Keratinocyte (primary cell): ENCODE measurements around the gene ARHGAP45. TPM values are rescaled to one million over a fixed set of nuclear protein-coding genes. Genes with fewer than 3 reads are reported as not detected.
A peak's percentile ranks its signal among the peaks of the same experiment; 100 is the strongest.

Experiments used
- DNase-seq: peaks from one replicate; pipeline ENCODE4 v3.0.0-alpha.2; 2011; ENCODE audit warnings: low read depth, missing footprints, low spot score
- FAIRE-seq: peaks from 2 replicates; lab custom pipeline; 2011; peaks lifted over from hg19 to GRCh38; lab: Jason Lieb, UNC
- H2AFZ ChIP-seq: 2 replicates; pipeline ENCODE4 v1.6.0; 2012; ENCODE audit warnings: low read length, control low read depth, inconsistent platforms; ENCODE audit not compliant: control insufficient read depth
- H3K27ac ChIP-seq: 2 replicates; pipeline ENCODE4 v1.5.1; 2011; ENCODE audit warnings: low read length; ENCODE audit not compliant: control insufficient read depth, insufficient read depth
- H3K27me3 ChIP-seq: 3 replicates; pipeline ENCODE4 v1.6.0; 2011; ENCODE audit warnings: low read length; ENCODE audit not compliant: control insufficient read depth, insufficient read depth; ENCODE audit errors: extremely low read depth
- H3K36me3 ChIP-seq, 2 experiments: 2 replicates in 1 of 2; 3 replicates in 1 of 2; pipeline ENCODE4 v1.5.1; 2011; ENCODE audit warnings: low read length in 2 of 2, mild to moderate bottlenecking in 1 of 2; ENCODE audit not compliant: control insufficient read depth in 2 of 2, insufficient read depth in 2 of 2; ENCODE audit errors: extremely low read depth in 1 of 2
- H3K4me1 ChIP-seq: 3 replicates; pipeline ENCODE4 v1.5.1; 2011; ENCODE audit warnings: low read length; ENCODE audit not compliant: control insufficient read depth, insufficient read depth; ENCODE audit errors: extremely low read depth
- H3K4me2 ChIP-seq: 3 replicates; pipeline ENCODE4 v1.6.0; 2011; ENCODE audit warnings: low read depth, low read length; ENCODE audit not compliant: control insufficient read depth, insufficient read depth; ENCODE audit errors: extremely low read depth
- H3K4me3 ChIP-seq, 3 experiments: fragments of 200-600 bp in 1 of 3; sonication (generic) in 1 of 3; 2 replicates in 2 of 3; 3 replicates in 1 of 3; pipeline ENCODE4 v1.5.1; 2011 to 2016; ENCODE audit warnings: low read length in 3 of 3, mild to moderate bottlenecking in 3 of 3, control low read depth in 2 of 3, inconsistent platforms in 1 of 3, low read depth in 1 of 3, mixed read lengths in 1 of 3, mixed run types in 1 of 3, moderate library complexity in 1 of 3; ENCODE audit not compliant: control insufficient read depth in 2 of 3, insufficient read depth in 2 of 3; ENCODE audit errors: extremely low read depth in 1 of 3
- H3K79me2 ChIP-seq: 2 replicates; pipeline ENCODE4 v1.6.0; 2012; ENCODE audit warnings: low read length; ENCODE audit not compliant: control insufficient read depth, insufficient read depth
- H3K9ac ChIP-seq: 3 replicates; pipeline ENCODE4 v1.6.0; 2011; ENCODE audit warnings: low read length; ENCODE audit not compliant: control insufficient read depth, insufficient read depth; ENCODE audit errors: extremely low read depth
- H3K9me1 ChIP-seq: 3 replicates; pipeline ENCODE4 v1.6.0; 2011; ENCODE audit warnings: low read length; ENCODE audit not compliant: control insufficient read depth, insufficient read depth; ENCODE audit errors: extremely low read depth
- H3K9me3 ChIP-seq: 2 replicates; pipeline ENCODE4 v1.5.1; 2012; ENCODE audit warnings: low read depth, low read length; ENCODE audit not compliant: control insufficient read depth
- H4K20me1 ChIP-seq: 3 replicates; pipeline ENCODE4 v1.6.0; 2011; ENCODE audit warnings: low read length; ENCODE audit not compliant: control insufficient read depth, insufficient read depth; ENCODE audit errors: extremely low read depth
- EZH2 ChIP-seq: IDR thresholded peaks from one replicate; pipeline ENCODE4 v1.6.1; 2012; ENCODE audit warnings: inconsistent platforms, mild to moderate bottlenecking, low read length, moderate library complexity
- dilution Hi-C: fragments of 300-500 bp; cut with MboI; formaldehyde crosslinking; loops from one replicate; pipeline ENCODE4 v1.7.0; 2020; ENCODE audit warnings: low sequenced_read_pairs; ENCODE audit not compliant: extremely low pct_ligation_motif_present
- polyA plus RNA-seq, 5 experiments: library from polyadenylated mRNA; depleted of rRNA in 3 of 5; stranded (reverse) in 3 of 5; stranded (forward) in 1 of 5; unstranded in 1 of 5; fragments of >200 nt; gene quantifications; 1 replicate in 1 of 5; 2 replicates in 3 of 5; 3 replicates in 1 of 5; pipeline versions ENCODE4 v1.2.1 to v1.2.3, GENCODE V29; 2011 to 2012; ENCODE audit warnings: missing spikeins in 2 of 5, low read depth in 1 of 5, low replicate concordance in 1 of 5
- TF ChIP-seq, protein P1 (sequence below), 3 experiments: IDR thresholded peaks in 1 of 3; conservative IDR thresholded peaks in 1 of 3; optimal IDR thresholded peaks in 1 of 3; 2 replicates in 2 of 3; 3 replicates in 1 of 3; pipeline versions ENCODE3 to v1.5.1; 2011; ENCODE audit warnings: low read length in 3 of 3, mild to moderate bottlenecking in 3 of 3, moderate library complexity in 2 of 3, control low read depth in 1 of 3, inconsistent platforms in 1 of 3; ENCODE audit not compliant: insufficient read depth in 2 of 3; ENCODE audit errors: extremely low read depth in 1 of 3

ARHGAP45 gene
- polyA plus RNA-seq, 1 donor (not counting 4 experiments of a cell fraction or from before 2014, with no cell fraction given): 0.56 TPM

DNA sequence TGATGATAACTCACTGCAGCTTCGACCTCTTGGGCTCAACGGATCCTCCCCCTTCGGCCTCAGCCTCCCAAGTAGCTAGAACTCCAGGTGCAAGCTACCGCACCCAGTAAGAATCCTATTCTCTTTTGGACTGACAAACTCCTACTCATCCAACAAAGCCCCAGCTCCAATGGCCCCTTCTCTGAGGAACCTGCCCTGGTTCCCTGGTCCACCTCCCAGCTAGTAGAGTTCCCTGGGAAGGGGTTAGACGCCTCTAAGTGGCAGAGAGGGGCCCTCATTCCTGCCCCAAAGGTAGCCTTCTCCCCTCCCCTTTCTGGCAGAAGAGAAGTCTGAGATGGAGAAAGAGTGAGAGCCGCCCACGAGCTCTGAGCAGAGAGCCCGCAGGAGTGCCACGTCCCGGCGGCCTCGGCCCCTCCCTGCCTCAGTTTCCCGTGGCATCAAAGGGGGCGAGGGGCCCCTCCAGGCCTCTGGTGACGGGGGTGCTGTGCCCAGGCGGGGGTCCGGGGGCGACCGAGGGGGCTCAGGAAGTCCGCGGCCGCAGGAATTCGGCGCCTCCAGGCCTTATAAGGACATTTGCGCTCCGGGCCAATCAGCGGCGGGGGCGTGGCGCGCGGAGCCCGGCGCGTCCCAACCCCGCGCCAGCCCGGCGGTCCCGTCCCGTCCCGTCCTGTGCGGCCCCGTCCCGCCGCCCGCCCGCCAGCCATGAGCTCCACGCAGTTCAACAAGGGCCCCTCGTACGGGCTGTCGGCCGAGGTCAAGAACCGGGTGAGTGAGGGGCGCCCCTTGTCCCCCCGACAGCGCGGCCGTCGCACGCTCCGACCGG is 40.8 kb upstream of the ARHGAP45 start, which contains the start of gene CNN2:
CNN2 (plus strand) TSS at position 649 of the 823 bp plus-strand sequence; CDS start at position 703, 54 bp downstream.
- peak within 1 kb of the TSS; percentile 89 for H3K9ac ChIP-seq
- H3K4me2 ChIP-seq: peak within 1 kb of the TSS; percentile 89
- peaks cover 5 to 10% of the 10 kb centered on the region in 2 experiments for H3K36me3 ChIP-seq
- H3K27me3 ChIP-seq: no peaks in the 10 kb centered on the region
- FAIRE-seq (no peak), DNase-seq (no peak)
- H2AFZ ChIP-seq: peak within 1 kb of the TSS; percentile 45
- peaks cover 11% of the 10 kb centered on the region for H3K4me1 ChIP-seq
- H3K27ac ChIP-seq: peak within 1 kb of the TSS; percentile 80
- peaks cover 7% of the 10 kb centered on the region for H4K20me1 ChIP-seq
- peaks cover 39% of the 10 kb centered on the region for H3K79me2 ChIP-seq
- TF ChIP-seq EZH2: no peak
- TF ChIP-seq, protein P1, sequence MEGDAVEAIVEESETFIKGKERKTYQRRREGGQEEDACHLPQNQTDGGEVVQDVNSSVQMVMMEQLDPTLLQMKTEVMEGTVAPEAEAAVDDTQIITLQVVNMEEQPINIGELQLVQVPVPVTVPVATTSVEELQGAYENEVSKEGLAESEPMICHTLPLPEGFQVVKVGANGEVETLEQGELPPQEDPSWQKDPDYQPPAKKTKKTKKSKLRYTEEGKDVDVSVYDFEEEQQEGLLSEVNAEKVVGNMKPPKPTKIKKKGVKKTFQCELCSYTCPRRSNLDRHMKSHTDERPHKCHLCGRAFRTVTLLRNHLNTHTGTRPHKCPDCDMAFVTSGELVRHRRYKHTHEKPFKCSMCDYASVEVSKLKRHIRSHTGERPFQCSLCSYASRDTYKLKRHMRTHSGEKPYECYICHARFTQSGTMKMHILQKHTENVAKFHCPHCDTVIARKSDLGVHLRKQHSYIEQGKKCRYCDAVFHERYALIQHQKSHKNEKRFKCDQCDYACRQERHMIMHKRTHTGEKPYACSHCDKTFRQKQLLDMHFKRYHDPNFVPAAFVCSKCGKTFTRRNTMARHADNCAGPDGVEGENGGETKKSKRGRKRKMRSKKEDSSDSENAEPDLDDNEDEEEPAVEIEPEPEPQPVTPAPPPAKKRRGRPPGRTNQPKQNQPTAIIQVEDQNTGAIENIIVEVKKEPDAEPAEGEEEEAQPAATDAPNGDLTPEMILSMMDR (optimal IDR thresholded peaks at IDR 0.05 in 1 of 3, IDR thresholded peaks at IDR 0.05 in 1 of 3, conservative IDR thresholded peaks at IDR 0.05 in 1 of 3; ENCODE audit: extremely low read depth in 1 of 3, insufficient read depth in 2 of 3, low read length in 3 of 3): no peak
- H3K9me3 ChIP-seq: no peaks in the 10 kb centered on the region
- no peaks in the 10 kb centered on the region for H3K9me1 ChIP-seq
- H3K4me3 ChIP-seq: peak within 1 kb of the TSS; percentile 94 to 99 (median 97)
- dilution Hi-C loops: no loop called here

DNA sequence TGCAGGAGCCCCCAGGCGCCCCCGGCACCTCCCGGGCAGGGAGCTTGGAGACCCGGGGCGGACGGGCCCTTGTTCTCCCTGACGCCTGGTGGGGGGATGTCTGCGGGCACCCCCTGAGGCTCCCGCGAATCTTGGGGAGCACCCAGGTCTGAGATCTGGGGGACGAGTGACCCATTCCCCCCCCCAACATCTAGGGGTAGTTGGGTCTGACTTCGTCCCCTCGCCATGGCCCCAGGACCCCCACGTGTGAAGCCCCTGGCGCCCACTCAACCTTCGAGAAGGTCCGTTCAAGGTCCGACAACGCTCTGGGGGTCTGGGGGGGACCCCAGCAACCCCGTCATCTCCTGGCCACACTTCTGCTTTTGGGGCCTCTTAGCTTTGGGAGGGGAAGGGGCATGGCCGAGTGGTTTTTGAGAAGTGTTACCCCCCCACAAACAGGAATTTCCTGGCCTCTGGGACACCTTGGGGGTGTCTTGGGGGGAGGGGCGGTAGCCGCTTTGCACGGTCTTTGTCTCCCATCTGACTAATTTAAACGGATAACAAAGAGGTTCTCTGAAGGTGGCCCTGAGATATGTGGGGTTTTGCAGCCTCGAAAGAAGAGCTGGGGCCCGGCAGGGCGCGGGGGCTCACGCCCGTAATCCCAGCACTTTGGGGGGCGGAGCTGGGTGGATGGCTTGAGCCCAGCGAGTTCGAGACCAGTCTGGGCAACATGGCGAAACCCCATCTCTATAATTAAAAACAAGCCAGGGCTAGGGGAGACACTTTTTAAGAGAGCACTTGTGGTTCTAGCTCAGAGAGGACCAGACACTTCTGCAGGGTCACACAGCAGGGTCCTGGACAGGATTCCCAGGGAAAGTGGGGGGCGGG is 40.0 kb upstream of the ARHGAP45 start:
- Histone ChIP-seq H3K36me3 (peaks cover 5 to 13% of the 10 kb centered on the region in 2 experiments), H4K20me1 (peaks cover 8% of the 10 kb centered on the region), H3K4me2 (peak overlapping the region; percentile 89), H3K9ac (peak overlapping the region; percentile 89), H3K79me2 (peaks cover 43% of the 10 kb centered on the region), H3K27me3 (no peaks in the 10 kb centered on the region), H3K4me1 (peaks cover 11% of the 10 kb centered on the region), H2AFZ (no peak overlapping the region), H3K4me3 (peak overlapping the region; percentile 94 to 99 (median 97)), H3K27ac (peak overlapping the region; percentile 80), H3K9me1 (no peaks in the 10 kb centered on the region), H3K9me3 (no peaks in the 10 kb centered on the region)
- no peak for DNase-seq
- no peak for FAIRE-seq
- TF ChIP-seq, protein P1 (optimal IDR thresholded peaks at IDR 0.05 in 1 of 3, IDR thresholded peaks at IDR 0.05 in 1 of 3, conservative IDR thresholded peaks at IDR 0.05 in 1 of 3; ENCODE audit: extremely low read depth in 1 of 3, insufficient read depth in 2 of 3, low read length in 3 of 3): no peak
- no peak for TF ChIP-seq EZH2
- dilution Hi-C loops: no loop called here
